ENCODE measurements around the gene ATG7.

DNA sequence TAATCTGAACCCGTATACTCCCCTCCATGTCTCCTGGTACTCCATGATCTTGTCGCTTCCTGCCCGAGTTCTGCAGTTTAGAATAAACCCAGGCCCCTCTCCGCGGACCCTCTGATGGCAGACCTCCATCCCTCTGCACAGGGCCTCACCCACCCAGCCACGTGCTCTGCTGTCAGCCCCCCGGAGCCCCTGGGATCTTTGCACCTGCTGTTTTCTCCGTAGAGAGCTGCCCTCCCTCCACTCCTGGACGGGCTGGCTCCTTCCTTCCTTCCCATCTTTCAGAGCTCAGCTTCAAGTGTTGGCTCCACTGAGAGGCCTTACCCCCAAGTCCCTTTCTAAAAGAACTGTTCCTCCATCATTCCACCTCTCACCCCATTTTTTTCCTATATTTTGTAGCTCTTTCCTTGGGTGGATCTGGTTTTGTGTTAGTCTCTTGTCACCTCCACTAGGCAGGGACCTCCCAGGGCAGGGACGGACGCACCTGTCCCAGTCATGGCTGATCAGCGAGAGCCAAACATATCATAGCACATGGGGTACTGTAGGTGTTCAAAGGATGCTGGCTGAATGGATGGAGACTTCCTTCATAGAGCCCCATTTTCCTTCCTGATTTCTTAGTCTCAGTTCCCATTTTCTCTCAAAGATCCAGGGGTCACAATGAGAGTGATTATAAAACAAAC, 264.9 kb downstream of the ATG7 start:
- TF ChIP-seq, protein P1, sequence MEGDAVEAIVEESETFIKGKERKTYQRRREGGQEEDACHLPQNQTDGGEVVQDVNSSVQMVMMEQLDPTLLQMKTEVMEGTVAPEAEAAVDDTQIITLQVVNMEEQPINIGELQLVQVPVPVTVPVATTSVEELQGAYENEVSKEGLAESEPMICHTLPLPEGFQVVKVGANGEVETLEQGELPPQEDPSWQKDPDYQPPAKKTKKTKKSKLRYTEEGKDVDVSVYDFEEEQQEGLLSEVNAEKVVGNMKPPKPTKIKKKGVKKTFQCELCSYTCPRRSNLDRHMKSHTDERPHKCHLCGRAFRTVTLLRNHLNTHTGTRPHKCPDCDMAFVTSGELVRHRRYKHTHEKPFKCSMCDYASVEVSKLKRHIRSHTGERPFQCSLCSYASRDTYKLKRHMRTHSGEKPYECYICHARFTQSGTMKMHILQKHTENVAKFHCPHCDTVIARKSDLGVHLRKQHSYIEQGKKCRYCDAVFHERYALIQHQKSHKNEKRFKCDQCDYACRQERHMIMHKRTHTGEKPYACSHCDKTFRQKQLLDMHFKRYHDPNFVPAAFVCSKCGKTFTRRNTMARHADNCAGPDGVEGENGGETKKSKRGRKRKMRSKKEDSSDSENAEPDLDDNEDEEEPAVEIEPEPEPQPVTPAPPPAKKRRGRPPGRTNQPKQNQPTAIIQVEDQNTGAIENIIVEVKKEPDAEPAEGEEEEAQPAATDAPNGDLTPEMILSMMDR (conservative IDR thresholded peaks at IDR 0.05): no peak
- no peak for TF ChIP-seq EZH2 (IDR thresholded peaks at IDR 0.05; ENCODE audit: low read depth)

Data from PC-9 (cell line).